SKM-1 treated with dmso at 0.1 percent for 144 hours (cell line): ENCODE measurements around the gene LBR.

Experiments
- DNase-seq: peaks from one replicate; lab custom pipeline; 2025; ENCODE audit not compliant: unreplicated experiment; lab: John Stamatoyannopoulos, UW

LBR gene

DNA sequence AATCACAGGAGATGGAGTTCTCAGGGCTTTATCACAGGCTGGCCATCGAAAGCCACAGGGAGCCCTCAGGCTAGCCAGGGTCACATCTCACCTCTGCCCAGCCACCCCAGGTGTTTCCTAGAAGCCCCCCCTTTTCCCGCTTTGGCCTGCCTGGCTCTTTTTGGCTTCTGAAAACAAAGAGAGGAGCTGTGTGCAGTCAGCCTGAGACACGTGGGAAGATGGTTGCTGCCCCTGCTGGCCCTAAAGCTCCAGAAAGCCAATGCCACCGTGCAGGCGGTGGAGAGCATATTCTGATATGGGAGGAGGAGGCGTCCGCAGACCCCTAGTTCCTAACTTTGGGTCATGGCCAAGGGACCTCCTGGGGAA, 18.7 kb upstream of the LBR start:
- no peak for DNase-seq

GRCh38 chr1:225445639-225446594, 18.1 kb upstream of the LBR start:
- no peak for DNase-seq

DNA sequence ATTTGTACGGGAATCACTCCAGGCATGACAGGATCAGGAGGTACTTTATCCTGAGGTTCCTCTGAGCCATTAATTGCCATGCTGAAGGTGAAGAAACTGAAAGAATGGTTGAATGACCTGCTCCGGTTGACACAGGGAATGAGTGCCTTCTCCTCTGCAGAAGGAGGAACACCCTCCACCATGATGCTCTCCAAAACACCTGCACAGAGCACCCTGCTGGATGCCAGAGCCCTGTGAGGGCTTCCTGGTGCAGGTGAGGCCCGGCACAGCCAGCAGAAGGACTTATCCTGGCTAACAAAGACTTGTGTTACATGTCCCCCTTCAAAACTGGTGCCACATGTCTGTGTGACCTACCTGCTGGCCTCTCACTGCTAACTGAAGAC, 14.3 kb upstream of the LBR start:
- DNase-seq = no peak

GRCh38 chr1:225441314-225442122, 13.7 kb upstream of the LBR start:
- no peak for DNase-seq

- DNase-seq = no peak
Measured at GRCh38 chr1:225440380-225441221, 12.8 kb upstream of the LBR start.

GRCh38 chr1:225437710-225438437, 10.0 kb upstream of the LBR start:
- no peak for DNase-seq

DNA sequence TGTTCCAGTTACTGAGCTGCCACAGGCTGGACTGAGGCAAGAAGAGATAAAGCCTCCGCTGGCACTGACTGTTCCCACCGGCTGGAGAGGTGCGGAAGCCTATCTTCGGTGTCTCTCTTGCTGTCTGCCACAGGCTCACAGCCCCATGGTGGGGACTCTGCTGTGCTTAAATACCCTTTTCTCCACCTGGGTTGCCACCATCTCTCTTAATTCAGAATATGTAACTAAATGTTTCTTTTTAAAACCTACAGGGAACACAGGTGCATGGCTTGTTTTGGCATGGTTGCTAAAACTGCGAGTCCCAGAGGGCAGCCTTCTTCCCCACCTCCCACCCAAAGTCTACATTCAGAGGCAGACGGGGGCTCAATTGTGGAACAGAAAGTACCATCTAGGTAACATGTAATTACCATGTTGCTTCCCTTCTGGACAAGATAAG, 8.1 kb upstream of the LBR start:
- no peak for DNase-seq

- no peak for DNase-seq
Measured at GRCh38 chr1:225435487-225435886, 7.6 kb upstream of the LBR start.

DNA sequence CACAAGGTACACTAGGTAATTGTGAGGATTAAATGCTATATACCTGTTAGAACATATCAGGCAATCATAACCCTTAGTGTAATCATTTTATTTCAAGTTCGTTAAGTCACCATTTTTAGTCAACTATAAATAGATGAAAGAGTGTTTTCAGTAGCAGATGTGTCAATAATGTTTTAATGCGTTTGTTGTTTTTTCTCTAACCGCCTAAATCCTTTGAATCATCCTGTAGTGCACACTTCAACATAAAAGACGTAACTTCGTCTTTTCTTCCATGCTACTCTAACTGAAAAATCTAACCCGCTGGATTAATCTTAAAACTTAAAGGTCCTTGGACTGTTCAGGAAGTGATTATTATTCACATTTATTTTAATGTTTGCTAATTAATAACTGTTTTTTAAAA, 7.2 kb upstream of the LBR start:
- no peak for DNase-seq

DNA sequence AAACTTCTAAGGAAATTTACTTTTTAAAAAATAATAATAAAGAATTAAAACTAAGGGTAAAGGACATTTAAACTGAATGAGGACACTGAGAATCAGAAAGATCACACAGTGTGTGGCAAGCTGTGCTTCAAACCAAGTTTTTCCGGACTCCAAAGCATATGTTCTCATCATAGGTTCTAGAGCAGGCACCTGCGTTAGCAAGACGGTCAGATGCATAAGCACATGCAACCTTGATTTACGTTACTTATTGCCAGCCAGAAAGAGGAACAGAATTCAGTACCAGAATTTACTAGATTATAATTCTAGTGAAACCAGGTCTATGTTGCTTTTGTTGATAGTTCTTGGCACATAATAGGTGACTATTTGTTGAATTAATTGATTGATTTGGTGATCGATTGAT, 6.2 kb upstream of the LBR start:
- no peak for DNase-seq

- DNase-seq = no peak
Measured at GRCh38 chr1:225431081-225431863, 3.4 kb upstream of the LBR start.

DNA sequence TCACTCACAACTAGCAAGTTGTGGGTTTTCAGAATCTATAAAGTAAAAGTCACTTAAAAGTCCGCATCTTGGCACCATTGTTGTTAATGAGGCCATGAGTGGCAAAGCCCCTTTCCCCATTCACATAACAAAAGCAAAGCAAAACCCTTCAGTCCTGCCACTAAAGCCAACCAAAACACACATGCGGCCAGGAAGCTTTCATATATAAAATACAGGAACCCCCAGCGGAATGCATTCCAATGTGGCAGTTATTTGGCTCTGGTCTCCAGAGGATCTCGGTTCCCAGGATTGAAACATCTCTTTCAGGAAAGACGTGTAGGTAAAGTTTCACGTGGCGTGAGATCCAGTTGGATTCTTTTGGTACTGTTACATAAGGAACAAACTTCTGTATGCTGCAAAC, 2.5 kb upstream of the LBR start:
- DNase-seq = no peak

- DNase-seq = peak; percentile 99
Measured at GRCh38 chr1:225428881-225429455, 1.1 kb upstream of the LBR start.

DNA sequence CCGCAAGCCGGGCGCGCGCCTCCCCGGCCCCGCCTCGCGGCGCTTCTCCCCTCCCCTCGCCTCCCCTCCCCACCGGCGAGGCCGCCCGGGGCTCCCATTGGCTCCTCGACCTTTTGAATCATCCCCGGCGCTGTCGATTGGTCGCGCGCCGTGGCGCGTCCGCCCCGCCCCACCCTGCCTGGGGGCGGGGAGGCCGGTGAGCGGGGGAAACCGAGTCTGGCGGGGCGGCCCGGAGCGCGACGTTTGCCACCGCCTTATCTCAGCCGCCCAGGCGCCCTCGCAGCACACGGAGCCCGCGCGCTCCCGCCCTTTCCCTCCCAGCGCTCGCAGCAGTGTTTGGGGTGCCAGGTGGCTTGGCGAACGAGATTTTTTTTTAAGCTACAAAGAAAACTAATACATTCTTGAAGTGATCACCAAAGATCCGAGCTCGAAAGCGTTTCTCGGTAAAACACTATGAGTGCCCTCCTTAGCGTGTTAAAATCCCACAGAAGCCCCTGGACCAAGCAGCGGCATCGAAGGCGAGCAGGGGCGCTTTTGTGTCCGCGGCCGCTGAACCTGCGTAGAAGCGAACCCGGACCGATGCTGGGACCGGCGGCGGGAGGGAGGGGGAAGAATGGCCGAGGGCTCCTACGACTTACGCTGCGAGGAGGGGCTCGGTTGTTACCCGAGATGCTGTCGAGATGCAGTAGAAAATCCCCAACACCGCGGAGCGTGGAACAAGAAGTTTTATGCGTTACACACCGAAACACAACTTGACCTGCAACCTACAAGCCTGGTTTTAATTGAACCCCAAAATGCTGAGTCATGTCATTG, 436 bp upstream of the LBR start:
- peak; percentile 92 for DNase-seq

DNA sequence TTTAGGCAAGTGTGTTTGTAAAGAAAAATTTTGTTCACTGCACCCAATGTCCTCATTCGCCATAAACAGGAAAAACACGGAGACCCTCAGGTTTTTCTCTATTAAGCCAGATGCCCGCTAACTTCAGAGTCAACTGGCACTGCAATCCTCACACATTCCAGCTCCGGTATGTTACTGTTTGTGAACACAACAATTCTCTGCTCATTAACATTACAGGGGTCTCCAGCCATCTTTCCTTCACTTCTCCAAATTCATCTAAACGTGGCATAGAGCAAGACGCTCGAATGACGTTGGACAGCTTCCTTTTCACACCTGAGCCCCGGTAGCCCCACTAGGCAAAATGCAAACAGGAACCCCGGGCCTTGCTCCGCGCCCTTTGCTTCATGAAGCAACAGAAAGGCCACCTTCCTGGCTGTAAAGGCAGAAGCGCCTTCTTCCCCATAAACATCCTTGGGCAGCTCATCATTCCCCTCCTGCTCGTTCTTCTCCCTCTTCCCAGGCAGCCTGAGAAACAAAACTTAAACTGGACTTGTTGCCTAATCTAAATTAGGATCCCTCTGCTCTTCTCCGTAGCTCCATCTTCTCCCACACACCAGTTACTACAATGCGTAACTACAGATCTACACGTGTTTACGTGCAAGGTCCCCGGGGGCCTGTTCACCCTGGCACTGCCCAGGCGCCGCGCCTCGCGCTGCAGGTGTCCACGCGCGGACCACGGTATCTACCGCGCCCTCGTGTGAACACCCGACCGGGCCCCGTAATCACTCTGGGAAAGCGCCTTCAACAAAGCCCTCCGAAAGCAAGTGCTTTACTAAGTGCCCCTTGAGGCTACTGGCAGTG, 1.2 kb downstream of the LBR start:
- peak; percentile 71 for DNase-seq

DNA sequence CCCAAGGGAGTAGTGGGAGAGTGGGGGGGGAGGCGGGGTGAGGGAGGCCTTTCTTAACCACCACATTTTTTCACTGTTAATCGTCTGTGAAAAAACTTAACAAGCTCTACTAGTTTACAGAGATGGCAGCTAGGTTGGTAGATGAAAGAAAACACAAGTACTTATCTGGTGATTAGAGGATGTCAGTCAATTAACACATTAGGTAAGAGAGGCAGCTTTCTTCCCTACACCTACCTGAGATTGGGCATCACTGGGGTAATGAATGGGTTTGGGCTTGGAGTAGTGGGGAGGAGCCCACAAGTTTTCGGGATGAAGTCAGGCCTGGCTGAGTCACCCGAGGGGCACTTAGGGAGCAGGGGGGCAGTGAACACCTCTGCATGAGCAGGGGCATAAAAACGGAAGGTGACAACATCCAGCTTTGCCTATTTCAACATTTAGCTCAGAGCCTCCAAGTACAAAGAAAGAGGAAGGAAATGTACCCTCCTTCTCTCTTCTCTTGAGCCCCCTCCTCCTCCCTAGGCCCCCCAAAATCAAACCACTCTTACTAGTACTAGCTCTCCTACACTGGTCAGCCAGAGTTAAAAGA, 2.5 kb downstream of the LBR start:
- peak; percentile 78 for DNase-seq

DNA sequence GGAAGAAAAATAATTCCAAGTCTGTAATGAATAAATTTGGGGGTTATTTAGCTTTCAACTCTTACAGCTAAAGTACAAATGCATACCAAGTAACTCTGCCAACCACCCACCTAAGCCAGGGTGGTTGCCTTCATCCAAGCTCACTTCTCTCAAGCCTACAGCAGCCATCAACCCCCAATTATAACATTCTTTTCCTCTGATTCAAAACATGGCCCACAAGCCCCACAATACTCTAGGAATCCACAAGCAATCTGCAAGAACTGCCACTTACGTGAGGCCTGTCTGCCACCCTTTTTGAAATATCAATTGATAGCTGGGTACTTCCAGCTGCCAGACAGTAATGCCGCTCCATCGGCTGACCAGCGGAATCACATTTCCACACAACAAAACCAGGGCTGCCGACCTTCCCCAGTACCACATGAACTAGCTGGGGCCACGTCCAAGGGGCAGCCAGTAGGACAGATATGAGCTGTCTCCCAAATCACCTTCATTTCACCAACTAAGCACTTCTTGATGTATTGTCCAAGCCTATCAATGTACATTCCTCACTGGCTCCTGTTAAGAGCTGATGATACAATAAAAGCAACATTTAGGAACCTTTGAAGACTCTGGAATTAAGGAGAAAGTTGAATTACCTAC, 3.2 kb downstream of the LBR start:
- DNase-seq = no peak
